A172 (cell line): Measurements from ENCODE around the gene ELOVL6. TPM values are rescaled to one million over a fixed set of nuclear protein-coding genes. Genes with fewer than 3 reads are reported as not detected.
"Not testable (repeated sequence)": the region's sequence is repeated elsewhere in the genome, so short reads cannot be mapped to it uniquely, and the experiment has no call there.

Source experiments
- DNase-seq: peaks from one replicate; pipeline ENCODE4 v3.0.0-alpha.2; 2015; ENCODE audit warnings: low spot score
- total RNA-seq: library from RNA; depleted of rRNA; stranded (reverse); fragments of >200 nt; shearing (Covaris generic); gene quantifications from 2 replicates; pipeline ENCODE4 v1.2.3, GENCODE V29; 2014

Gene ELOVL6
- total RNA-seq, 1 experiment from 2014 or later: 7.8 TPM

DNA sequence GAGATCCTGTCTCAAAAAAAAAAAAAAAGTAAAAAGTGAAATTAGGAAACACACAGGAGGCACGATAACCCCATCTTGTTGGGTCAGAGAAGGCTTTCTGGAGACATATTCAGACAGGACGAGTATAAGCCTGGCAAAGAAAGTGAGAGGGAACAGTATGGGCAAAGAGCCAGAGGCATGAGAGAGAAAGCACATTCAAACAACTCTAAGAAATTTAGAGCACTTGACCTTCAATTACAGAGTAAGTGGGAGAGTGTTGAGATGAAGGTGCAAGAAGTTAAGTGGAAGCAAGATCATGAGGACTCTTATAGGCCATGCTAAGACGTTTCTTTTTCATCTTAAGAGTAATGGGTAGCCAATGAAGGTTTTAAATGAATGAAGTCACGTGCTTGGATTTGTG, 70.4 kb downstream of the ELOVL6 start:
- no peak for DNase-seq

DNA sequence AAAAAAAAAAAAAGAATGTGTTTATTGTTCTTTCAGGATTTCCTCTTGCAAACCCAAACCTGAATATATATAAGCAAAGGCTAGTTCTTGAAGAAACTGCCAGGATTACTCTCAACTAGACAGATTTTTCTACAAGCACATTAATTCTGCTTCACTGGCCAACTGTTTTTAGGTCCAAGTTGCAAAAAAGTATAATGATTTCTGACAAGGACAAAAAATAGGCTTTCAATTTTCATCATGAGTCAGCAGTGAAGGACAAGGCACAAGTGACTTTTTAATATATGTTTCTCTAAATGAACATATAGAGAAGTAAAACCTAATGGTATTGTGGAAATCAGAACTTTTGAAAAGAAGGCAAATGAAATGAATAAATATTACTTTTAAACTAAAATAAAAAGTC, 73.7 kb downstream of the ELOVL6 start:
- no peak for DNase-seq

DNA sequence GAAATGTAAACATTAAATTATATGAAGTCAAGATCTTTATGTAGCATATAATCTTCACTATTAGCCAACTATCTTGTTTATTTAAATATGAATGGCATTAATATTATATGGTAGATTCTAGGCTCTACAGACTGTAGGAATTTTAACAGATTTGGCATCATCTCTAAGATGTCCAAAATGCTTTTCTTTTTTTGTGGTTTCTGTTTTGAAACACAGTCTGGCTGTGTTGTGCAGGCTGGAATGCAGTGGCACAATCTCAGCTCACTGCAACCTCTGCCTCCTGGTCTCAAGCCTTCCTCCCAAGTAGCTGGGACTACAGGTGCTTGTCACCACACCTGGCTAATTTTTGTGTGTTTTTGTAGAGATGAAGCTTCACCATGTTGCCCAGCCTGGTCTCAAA, 76.2 kb downstream of the ELOVL6 start:
- DNase-seq: no peak

DNA sequence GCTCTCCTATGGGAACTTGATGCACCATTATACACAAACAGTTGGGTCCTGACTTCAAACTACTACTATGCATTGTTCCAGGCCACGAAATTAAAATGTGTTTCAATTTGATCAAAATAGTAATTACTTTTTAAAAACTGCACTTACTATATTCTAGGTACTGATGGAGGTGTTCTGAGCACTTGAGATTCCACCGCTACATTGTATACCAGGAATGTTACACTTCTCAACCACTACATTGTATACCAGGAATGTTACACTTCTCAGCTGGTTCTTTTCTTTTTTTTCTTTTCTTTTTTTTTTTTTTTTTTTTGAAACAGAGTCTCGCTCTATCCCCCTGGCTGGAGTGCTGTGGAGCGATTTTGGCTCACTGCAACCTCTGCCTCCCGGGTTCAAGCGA, 77.9 kb downstream of the ELOVL6 start:
- no peak for DNase-seq

DNA sequence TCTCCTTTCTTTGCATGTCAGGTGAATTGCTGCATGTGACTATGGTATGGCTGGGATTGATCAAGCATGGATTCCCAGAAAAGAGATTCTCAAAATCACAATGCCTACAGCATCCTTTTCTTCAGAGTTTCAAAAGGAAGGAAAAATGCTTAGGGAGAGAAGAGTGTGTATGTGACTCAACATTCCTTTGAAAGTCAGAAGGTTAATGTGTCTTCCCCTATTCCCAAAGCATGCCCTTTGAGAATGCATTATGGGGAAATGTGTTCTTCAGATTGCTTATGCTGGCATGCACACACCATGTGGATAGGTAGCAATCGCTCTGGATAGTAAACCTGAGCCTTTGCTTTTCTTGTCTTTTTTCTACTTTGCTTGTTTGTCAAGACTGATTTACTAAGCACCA, 78.5 kb downstream of the ELOVL6 start:
- no peak for DNase-seq

DNA sequence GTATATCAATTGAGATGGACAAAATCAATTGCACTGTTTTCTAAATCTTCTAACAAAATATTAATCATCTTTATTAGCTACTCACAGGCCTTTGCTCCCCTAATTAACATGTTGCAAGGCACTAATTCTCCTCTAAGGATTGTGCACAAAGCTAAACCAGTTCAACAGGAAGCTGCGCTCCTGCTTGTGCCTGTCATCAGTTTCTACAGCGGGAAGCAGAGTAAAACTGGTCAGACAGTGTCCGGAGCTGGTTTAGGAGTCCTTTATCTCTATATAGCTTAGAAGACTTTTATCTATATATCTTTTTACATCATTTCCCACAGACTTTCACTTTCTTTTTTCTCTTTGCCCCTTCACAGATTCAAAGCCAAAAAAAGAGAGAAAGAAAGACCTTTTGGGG, 79.1 kb downstream of the ELOVL6 start:
- no peak for DNase-seq

DNA sequence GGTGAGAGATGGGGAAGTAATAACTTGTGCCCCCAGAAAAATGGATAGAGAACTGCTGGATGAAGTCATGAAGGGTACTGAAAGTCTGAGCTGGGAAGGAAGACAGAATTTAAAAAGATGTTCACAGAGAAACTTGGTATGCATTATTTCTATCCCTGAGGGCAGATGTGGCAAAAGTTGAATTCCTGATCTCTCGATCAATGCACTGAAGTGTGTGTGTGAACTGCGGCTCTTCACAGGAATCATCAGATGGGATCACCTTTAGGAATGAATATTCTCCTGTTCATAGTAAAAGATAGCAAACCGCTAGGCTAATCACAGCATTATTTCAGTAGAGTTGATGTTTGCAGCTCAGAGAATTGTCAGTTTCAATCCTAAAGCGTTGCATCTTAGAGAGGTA, 86.4 kb downstream of the ELOVL6 start:
- DNase-seq: no peak

DNA sequence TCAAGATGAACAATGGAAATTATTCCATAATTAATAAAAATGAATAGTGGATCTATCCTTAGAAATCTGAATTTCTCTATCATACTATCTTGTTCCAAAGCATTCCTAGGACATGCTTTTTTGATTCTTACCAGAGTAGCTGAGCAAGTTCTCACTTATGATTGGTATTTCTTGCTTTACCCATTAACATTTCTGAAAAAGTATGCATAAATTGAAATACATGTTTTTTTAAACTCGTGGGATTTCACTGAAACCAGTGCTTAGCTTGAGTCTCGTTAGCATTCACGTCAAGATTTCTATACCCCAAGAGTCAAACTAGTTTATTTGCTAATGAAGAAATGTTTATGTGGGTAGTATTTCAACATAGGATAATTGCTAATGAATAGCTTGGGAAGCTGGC, 89.0 kb downstream of the ELOVL6 start:
- no peak for DNase-seq

DNA sequence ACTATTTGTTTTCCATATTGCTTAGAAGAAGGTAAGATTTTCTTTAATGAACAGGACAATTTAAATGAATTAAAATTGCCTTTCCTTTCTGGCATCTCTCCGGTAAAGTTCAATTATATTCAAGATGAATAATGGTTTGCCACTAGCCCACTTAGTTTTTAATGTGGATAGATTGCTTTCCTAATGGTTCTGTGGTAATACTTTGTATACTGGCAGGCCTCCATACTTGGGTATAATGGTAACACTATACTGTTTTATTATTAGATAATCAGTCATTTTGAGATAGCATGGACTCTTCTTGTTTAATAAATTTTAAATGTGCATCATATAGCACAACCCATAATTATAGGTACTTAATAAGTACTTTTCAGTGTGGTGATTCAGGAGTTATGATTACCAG, 89.5 kb downstream of the ELOVL6 start:
- no peak for DNase-seq

DNA sequence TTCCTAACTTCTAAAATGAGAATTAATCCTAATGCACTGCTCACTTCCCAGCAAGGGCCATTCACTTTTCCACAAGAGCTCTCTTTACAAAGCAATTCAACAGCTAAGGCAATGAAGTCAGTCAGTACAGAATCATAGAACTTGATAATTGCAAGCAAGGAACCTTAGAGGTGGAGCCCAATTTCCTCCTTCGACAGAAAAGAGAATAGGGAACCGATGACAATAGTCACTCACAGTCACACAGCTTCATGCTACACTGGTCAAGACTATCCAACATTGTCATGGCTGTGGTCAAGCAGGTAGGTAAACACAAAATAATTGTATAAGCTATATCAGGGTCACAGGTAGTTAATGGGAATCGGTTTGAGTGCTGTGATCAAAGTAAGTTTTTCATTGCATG, 90.0 kb downstream of the ELOVL6 start:
- no peak for DNase-seq

DNA sequence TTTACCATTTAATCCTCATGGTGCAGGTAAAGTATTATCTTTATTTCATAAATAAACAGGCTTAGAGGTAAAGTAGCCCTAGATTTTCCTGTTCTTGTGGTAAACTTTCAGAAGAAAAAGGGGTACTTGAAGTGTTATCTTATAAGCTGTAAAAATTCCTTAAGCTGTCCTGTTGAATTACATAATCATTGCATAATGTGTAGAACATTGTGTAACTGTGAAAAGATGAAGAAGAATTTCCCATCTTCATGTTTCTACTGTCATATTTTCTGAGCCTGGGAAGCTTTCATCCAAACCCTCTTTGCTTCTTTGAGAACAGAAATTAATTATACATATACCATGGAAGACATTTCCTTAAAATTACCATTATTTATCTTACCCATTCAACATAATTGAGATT, 90.5 kb downstream of the ELOVL6 start:
- no peak for DNase-seq

DNA sequence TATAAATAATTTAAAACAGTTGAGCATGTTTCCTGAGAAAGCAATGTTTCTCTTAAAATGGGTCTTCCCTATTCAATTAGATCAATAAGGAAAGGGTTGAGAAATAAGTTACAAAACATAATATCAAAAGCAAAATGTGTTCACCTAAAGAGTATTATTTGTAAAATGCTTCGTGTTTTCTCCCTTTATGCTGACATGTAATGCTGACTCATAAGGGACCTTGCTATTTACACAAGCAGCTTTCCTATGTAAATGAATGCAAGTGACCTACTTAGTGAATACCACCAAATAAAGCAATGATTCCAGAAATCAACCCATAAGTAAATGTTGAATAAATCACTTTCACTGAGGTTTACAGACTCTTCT, 91.5 kb downstream of the ELOVL6 start:
- peak; percentile 16 for DNase-seq

DNA sequence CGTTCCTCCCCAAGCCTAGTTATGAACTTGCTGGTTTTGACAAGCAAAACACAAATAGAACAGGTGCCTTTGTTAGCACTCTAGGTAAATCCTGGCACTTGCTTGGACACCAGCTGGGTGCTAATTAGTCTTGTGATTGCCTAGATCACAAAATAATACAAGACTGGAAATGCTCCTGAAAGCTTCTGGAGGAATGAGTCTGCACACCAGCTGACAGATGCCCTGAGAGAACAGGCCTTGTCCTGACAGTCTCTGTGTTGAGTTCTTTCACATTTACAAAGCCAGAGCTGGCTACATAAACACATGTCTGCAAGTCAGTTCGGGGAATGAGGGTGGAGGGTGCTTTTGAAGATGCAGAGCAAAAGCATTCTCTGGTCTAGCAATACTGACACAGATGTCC, 93.8 kb downstream of the ELOVL6 start:
- no peak for DNase-seq

DNA sequence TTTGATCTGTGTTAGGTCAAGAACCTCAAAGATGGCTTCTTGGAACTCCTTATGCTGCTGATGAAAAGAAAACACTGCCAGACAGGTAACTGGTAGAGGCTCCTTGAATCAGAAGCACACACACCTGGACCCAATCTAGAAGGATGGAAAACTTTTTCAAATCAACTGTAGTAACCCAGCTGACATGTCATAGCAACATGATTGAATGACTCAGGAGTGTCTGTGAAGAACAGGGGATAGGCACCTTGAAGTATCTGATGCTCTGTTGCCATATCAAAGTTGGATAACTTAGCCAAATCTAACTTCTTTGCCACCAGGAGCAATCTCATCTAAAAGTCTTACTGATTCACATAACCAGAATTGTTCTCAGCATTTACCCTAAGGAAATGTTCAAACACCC, 98.8 kb downstream of the ELOVL6 start:
- no peak for DNase-seq

DNA sequence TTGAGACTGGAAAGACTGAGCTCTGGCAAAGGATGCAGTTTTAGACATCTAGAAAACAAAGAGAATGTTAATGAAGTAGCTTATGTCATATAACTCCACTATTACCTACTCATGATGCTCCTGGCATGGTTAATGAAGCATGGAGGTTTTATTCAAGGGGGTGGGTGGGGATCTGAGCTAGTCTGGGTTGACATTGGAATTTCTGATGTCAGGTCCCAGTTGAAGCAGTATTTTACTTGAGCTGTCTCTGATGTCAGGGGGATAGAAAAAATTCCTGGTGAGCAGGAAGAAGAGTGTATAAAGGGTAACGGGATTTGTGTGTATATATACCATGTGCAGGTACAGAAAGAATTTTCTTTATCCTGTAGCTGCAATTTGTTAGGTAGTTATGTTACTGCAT, 102.0 kb downstream of the ELOVL6 start:
- no peak for DNase-seq

DNA sequence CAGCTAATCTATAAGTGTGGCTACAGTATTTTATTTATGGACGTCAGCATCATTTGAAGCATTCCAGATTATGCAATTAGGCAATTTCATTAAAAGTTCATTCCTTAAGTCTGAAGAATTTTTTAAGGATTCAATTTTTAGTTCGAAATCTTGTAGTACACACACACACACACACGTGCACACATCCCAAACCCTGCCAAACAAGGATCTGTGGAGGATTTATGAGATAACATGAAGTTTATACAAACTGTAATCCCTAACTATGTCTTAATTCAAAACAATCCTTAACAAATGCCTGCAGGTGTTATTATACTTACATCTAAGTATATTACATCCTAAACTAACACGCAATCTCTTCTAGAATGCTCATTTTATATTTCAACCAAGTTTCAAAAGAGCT, 105.8 kb downstream of the ELOVL6 start:
- no peak for DNase-seq

DNA sequence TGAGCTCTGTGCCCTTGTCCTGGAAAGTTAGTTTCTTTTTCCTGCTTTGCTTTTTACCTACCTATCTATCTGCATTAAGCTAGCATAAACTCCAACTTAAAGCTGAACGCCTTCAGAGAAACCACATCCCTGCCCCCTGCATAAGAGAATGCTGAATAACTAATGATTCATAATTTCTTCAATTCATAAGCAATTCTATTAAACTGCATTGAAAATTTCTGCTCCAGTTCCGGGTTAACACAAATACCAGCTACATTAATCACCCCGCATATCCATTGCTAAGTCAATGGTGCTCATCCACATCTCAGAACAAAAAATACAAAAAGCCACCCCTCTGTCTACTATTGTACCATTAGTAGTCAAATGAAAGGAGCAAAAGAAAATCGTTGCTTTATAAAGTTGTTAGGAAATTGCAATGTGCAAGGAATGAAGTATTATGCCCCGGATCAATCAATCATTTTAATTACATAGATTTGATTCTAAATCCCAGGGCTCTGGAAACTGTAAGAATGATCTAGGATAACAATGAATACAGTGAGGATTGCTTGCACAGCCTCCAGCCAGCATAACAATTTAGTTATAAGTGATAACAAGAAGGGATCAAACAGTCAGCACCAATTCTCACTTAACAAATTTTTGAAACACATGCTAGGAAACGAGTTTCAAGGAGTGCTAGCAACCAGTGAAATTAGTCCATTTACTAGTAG, 106.8 kb downstream of the ELOVL6 start:
- DNase-seq: no peak

DNA sequence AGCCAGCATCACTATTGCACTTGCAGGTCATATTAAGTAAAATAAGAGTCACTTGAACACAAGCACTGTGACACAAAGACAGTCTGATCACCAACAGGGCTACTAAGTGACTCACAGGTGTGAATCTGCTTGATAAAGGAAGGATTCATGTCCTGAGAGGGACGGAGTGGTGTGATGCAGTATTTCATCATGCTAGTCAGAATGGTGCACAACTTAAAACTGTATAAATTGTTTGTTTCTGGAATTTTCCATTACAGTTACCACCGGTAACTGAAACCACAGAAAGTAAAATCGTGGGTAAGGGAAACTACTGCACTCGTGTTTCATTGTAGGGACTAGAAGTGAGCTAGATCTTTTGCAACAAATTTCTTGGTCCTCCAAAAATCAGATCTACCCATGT, 109.7 kb downstream of the ELOVL6 start:
- peak; percentile 25 for DNase-seq

DNA sequence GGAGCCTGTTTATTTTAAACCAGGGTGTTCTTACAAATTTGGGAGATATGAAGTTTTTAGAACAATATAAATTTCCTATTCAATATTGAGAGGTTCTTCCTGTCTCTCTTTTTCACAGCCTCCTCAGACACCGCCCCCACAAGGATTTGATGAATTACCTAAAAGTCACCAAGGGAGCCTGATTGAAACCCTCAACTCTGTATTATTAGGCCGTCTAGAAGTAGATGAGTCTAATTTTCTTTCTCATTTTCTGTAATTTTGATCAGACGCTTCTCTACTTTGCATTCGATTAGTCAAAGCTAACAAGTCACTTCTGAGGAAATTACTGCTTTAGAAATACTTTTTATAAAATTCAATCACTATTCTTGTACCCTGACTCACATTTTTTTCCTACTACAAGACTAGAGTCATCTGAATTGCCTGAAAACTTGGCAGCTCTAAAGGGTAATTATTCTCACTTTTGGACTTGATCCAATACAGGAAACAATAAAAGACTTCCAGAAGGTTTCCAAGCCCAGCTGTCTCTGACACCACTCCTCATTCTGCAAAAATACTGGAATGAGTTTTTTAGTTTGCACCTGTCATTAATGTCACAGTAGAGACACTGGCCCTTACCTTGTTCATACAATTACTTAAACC, 111.2 kb downstream of the ELOVL6 start:
- DNase-seq: peak; percentile 77

DNA sequence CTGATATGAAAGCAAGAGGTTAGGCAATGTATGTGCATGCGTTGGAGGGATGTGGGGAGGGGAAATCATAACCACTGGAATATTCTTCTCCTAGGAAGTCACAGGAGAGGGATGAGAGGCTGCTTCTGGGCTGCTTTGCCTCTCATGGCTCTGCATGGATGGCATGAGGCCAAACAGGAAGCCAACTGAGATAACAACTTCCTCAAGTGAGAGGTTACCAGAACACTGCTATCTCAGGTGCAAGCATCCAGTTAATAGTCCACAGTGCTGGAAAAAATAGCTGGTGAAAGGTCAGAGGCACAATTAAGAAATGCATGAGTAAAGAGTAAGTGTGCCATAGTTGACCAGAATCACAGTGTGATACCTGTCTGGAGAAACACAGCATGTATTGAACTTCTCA, 113.3 kb downstream of the ELOVL6 start:
- DNase-seq: peak; percentile 43

DNA sequence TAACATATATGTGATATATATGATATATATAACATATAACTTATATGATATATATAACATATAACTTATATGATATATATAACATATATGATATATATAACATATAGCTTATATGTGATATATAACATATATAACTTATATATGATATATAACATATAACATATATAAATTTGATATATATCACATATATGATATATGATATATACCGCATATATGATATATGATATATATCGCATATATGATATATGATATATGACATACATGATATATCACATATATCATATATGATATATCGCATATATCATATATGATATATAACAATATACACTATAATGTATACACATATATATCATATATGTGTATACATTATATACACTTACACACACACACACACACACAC, 114.3 kb downstream of the ELOVL6 start:
- DNase-seq: no peak

DNA sequence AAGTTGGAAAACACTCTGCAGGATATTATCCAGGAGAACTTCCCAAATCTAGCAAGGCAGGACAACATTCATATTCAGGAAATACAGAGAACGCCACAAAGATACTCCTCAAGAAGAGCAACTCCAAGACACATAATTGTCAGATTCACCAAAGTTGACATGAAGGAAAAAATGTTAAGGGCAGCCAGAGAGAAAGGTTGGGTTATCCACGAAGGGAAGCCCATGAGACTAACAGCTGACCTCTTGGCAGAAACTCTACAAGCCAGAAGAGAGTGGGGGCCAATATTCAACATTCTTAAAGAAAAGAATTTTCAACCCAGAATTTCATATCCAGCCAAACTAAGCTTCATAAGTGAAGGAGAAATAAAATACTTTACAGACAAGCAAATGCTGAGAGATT, 120.3 kb downstream of the ELOVL6 start:
- DNase-seq: not testable (repeated sequence)

DNA sequence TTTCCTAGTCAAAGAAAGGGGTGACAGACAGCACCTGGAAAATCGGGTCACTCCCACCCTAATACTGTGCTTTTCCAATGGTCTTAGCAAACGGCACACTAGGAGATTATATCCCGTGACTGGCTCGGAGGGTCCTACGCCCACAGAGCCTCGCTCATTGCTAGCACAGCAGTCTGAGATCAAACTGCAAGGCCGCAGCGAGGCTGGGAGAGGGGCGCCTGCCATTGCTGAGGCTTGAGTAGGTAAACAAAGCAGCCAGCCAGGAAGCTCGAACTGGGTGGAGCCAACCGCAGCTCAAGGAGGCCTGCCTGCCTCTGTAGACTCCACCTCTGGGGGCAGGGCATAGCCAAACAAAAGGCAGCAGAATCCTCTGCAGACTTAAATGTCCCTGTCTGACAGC, 121.6 kb downstream of the ELOVL6 start:
- DNase-seq: not testable (repeated sequence)

DNA sequence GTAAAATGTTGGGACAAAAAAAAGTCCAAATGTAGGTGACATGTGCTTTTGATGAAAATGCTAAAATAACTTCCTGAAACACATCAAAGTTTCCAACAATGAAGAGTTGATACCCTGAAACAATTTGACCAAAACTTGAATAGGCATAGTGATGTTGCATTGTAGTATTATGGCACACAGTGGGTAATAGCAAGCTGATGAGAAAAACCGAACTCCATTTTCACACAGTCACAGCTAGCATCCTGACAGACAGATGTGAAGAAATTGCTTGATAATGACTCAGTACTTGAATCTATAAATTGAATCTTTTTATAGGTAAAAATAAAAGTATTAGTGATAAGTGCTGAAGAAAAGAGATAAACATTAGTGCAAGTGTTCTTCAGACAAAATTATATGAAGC, 122.5 kb downstream of the ELOVL6 start:
- DNase-seq: no peak
